ENCODE measurements around the gene ENTREP3. TPM values are rescaled to one million over a fixed set of nuclear protein-coding genes. Genes with fewer than 3 reads are reported as not detected.
A peak's percentile ranks its signal among the peaks of the same experiment; 100 is the strongest.

ENTREP3 gene
- total RNA-seq, 1 donor from 2014 or later: 54.1 TPM

DNA sequence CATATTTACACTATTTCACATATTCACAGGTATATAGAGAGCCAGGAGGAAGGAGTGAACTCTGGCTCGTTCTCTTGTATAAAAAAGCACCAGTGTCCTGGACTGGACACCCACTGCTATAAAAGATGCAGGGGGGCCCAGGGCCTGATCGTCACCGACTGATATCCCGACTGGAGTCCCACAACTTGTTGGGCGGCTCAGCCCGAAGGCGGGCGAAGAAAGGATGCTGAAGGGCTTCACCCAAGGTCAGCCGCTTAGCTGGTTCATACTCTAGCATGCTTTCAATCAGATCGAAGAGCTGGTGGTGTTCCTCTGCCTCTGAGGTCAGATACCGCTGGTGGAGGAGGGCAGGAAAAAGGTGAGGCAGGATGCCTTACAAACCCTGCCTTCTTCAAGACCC lies 7.8 kb upstream of the ENTREP3 start:
- no peaks in the 10 kb centered on the region for H3K9me3 Mint-ChIP-seq (ENCODE audit: unreplicated experiment)
- peak overlapping the region; percentile 95 for H3K4me3 Mint-ChIP-seq (ENCODE audit: unreplicated experiment)
- H3K27ac Mint-ChIP-seq (ENCODE audit: unreplicated experiment): peak overlapping the region; percentile 50
- no peak for DNase-seq (ENCODE audit: low spot score)
- peaks cover 58% of the 10 kb centered on the region for H3K36me3 Mint-ChIP-seq (ENCODE audit: low read depth, unreplicated experiment)
- TF ChIP-seq, protein P1, sequence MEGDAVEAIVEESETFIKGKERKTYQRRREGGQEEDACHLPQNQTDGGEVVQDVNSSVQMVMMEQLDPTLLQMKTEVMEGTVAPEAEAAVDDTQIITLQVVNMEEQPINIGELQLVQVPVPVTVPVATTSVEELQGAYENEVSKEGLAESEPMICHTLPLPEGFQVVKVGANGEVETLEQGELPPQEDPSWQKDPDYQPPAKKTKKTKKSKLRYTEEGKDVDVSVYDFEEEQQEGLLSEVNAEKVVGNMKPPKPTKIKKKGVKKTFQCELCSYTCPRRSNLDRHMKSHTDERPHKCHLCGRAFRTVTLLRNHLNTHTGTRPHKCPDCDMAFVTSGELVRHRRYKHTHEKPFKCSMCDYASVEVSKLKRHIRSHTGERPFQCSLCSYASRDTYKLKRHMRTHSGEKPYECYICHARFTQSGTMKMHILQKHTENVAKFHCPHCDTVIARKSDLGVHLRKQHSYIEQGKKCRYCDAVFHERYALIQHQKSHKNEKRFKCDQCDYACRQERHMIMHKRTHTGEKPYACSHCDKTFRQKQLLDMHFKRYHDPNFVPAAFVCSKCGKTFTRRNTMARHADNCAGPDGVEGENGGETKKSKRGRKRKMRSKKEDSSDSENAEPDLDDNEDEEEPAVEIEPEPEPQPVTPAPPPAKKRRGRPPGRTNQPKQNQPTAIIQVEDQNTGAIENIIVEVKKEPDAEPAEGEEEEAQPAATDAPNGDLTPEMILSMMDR (IDR thresholded peaks at IDR 0.05; ENCODE audit: unreplicated experiment): no peak
- peaks cover 17% of the 10 kb centered on the region for H3K4me1 Mint-ChIP-seq (ENCODE audit: unreplicated experiment)
- peaks cover 8% of the 10 kb centered on the region for H3K27me3 Mint-ChIP-seq (ENCODE audit: unreplicated experiment)

DNA sequence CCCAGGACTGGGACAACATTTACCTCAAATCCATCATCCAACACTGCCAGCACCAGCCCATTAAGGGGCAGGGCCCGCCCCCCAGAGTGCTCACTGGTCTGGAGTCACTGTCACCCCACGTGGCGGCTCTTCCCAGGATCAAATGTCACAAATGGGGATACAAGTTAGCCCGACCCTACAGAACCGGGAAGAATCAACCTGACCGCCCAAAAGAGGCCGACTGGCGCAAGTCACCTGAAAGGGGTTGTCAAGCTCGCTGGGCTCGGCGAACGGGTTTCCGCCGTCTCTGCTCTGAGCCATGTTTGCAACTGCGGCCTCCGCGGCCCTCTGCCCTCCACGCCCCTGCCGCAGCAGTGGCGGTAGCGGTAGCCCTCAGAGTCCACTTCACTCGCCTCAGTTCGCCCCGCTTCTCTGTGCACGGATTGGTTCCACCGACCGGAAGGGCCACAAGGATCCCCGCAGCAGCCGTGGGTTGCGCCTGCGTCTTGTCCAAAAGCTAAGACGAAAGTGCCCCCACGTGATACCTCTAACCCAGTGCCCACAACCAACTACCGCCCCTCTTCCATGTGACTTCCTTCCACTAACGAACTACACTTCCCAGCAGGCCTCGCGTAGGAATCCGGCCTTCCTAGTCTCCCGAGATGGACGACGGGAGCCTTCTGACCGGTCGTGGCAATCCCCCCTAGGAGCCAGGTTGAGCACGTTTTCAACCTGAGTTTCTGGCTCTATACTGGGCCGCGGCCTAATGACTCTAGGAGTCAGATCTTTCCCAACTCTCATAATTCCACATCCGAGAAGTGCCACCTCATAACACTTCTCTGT lies 6.8 kb upstream of the ENTREP3 start, which contains the start of gene SCAMP3:
SCAMP3 (minus strand) TSS at position 509 of the 822 bp plus-strand sequence; CDS start at position 300, 209 bp downstream.
- DNase-seq (ENCODE audit: low spot score): peak; percentile 85
- Mint-ChIP-seq H3K9me3 (ENCODE audit: unreplicated experiment) (no peaks in the 10 kb centered on the region), H3K27ac (ENCODE audit: unreplicated experiment) (peak within 1 kb of the TSS; percentile 80), H3K4me3 (ENCODE audit: unreplicated experiment) (peak within 1 kb of the TSS; percentile 95), H3K36me3 (ENCODE audit: low read depth, unreplicated experiment) (peaks cover 56% of the 10 kb centered on the region), H3K4me1 (ENCODE audit: unreplicated experiment) (peaks cover 17% of the 10 kb centered on the region), H3K27me3 (ENCODE audit: unreplicated experiment) (peaks cover 9% of the 10 kb centered on the region)
- TF ChIP-seq, protein P1 (IDR thresholded peaks at IDR 0.05; ENCODE audit: unreplicated experiment): no peak

DNA sequence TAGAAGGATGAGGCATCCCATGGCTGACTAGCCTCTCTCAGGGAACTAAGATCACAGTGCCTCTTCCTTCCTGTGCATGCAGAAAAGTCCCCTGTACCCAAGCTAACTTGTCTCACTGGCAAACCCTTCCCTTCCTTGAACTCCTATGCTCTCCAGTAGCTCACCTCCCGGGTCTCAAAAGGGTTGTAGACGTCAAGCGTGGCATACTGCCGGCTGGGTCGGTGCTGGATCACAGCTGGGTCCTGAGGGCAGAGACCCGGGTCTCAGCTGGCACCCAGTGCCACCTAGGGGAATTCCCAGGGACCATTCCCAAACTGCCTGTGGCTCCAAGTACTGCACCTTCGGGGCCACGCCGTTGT lies 6.2 kb upstream of the ENTREP3 start:
- H3K9me3 Mint-ChIP-seq (ENCODE audit: unreplicated experiment): no peaks in the 10 kb centered on the region
- TF ChIP-seq, protein P1 (IDR thresholded peaks at IDR 0.05; ENCODE audit: unreplicated experiment): peak; percentile 20
- H3K27me3 Mint-ChIP-seq (ENCODE audit: unreplicated experiment): peaks cover 11% of the 10 kb centered on the region
- peak overlapping the region; percentile 95 for H3K4me3 Mint-ChIP-seq (ENCODE audit: unreplicated experiment)
- peak overlapping the region; percentile 80 for H3K27ac Mint-ChIP-seq (ENCODE audit: unreplicated experiment)
- peaks cover 23% of the 10 kb centered on the region for H3K4me1 Mint-ChIP-seq (ENCODE audit: unreplicated experiment)
- H3K36me3 Mint-ChIP-seq (ENCODE audit: low read depth, unreplicated experiment): peaks cover 56% of the 10 kb centered on the region
- no peak for DNase-seq (ENCODE audit: low spot score)

DNA sequence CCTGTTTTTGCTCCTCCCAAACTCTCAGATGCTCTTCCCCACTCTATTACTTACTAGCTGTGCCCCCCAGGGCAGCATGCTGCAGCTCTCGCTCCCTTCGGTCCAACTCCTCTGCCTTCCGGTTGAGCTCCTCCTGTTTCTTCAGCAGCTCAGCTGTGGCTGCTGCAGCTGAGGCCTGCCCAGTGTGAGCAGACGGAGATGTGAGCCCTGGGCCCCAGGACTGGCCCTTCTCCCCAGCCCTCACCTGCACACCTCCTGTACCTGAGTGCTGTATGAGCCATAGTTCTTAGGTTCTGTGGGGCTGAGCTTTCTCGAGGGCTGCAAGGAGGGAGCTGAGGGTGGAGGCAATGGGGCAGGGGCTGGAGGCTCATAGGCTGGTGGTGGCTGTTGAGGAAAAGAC lies 5.0 kb upstream of the ENTREP3 start:
- Mint-ChIP-seq H3K27me3 (ENCODE audit: unreplicated experiment) (peaks cover 11% of the 10 kb centered on the region), H3K36me3 (ENCODE audit: low read depth, unreplicated experiment) (peaks cover 53% of the 10 kb centered on the region), H3K4me3 (ENCODE audit: unreplicated experiment) (peak overlapping the region; percentile 44), H3K4me1 (ENCODE audit: unreplicated experiment) (peaks cover 30% of the 10 kb centered on the region), H3K9me3 (ENCODE audit: unreplicated experiment) (no peaks in the 10 kb centered on the region), H3K27ac (ENCODE audit: unreplicated experiment) (no peak overlapping the region)
- DNase-seq (ENCODE audit: low spot score): no peak
- TF ChIP-seq, protein P1 (IDR thresholded peaks at IDR 0.05; ENCODE audit: unreplicated experiment): no peak

Data from endothelial cell (in vitro differentiated cells).